Activated naive CD4-positive, alpha-beta T cell treated with anti-CD3 and anti-CD28 coated beads, Interleukin-2, amount 10 ng/mL, durations not matched to agents 7 days and 5 days (primary cell): ENCODE measurements around the gene KLHL29.

ENCODE experiments used
- CTCF ChIA-PET: fragments of 350-600 bp; sonication (Branson Sonifier 250); formaldehyde crosslinking; loops from one replicate; lab custom pipeline; 2021; ENCODE audit warnings: antibody characterized with exemption; lab: Charles Lee
- DNase-seq: peaks from one replicate; pipeline ENCODE4 v3.0.0-alpha.2; 2020
- H3K27ac Mint-ChIP-seq: one replicate; pipeline ENCODE4 v1.8.0; 2021; ENCODE audit warnings: mild to moderate bottlenecking, moderate library complexity, mixed read lengths
- H3K27me3 Mint-ChIP-seq: one replicate; pipeline ENCODE4 v1.8.0; 2021; ENCODE audit warnings: mild to moderate bottlenecking, mixed read lengths
- H3K36me3 Mint-ChIP-seq: one replicate; pipeline ENCODE4 v1.8.0; 2021; ENCODE audit warnings: mixed read lengths
- H3K4me1 Mint-ChIP-seq: one replicate; pipeline ENCODE4 v1.8.0; 2021; ENCODE audit warnings: mixed read lengths
- H3K4me3 Mint-ChIP-seq: one replicate; pipeline ENCODE4 v1.8.0; 2021; ENCODE audit warnings: mild to moderate bottlenecking, moderate library complexity, mixed read lengths
- H3K9me3 Mint-ChIP-seq: one replicate; pipeline ENCODE4 v1.8.0; 2021; ENCODE audit warnings: mixed read lengths

The KLHL29 gene

DNA sequence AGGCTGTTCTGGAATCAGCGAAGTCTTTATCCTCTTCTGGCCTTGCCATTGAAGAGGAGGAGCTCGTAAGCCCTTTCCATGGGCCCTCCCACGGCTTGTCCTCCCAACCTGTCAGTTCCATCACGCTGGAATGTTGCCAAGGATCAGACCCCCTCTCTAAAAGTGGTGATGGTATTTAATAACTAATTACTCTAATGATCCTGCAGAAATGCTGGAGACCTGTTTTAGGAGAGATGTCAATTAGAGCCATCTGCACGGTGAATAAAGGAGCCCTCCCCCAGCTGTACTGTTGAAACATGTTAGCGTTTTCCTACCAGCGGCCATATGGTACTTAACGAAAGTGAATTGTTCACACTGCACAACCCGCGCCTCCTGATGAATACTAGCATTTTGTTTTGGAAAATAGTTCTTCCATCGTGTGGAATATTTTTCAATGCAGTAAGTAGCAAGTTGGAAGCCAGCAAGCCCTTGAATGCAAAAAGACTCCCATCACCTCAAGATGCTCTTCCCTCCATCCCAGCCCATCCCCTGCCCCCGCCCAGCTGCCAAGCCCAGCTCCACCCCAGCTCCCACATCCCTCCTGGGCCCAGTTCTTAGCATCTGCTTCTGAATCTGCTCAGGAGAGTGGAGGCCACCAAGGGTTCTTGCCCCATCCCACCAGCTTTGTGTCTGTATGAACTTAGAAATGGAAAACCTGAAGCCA, 145.4 kb downstream of the KLHL29 start:
- Mint-ChIP-seq H3K4me3 (no peak overlapping the region), H3K36me3 (peaks cover 5% of the 10 kb centered on the region), H3K4me1 (peaks cover 62% of the 10 kb centered on the region), H3K9me3 (no peaks in the 10 kb centered on the region), H3K27ac (no peak overlapping the region), H3K27me3 (peaks cover 22% of the 10 kb centered on the region)
- no peak for DNase-seq
- CTCF ChIA-PET: no interaction called here

DNA sequence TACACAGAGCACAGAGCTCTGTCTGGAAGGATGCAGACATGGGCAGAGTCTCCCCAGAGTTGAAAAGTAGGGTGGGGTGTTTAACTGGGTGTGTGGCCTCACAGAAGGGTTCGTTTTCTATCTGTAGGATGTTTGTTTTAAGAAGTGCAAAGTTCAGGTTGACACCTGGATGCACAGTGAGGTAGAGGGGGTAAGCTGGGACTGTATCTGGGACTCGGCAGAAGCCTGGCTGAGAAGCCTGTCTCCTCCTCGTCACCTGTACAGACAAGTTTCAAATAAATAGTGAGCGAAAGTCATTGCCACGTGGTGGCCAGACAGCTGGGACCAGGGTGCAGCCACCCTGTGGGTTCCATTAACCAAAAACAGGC, 145.9 kb downstream of the KLHL29 start:
- Mint-ChIP-seq H3K27ac (no peak overlapping the region), H3K27me3 (peaks cover 20% of the 10 kb centered on the region), H3K4me3 (no peak overlapping the region), H3K4me1 (peaks cover 65% of the 10 kb centered on the region), H3K9me3 (no peaks in the 10 kb centered on the region), H3K36me3 (peaks cover 5% of the 10 kb centered on the region)
- CTCF ChIA-PET: no interaction called here
- no peak for DNase-seq

DNA sequence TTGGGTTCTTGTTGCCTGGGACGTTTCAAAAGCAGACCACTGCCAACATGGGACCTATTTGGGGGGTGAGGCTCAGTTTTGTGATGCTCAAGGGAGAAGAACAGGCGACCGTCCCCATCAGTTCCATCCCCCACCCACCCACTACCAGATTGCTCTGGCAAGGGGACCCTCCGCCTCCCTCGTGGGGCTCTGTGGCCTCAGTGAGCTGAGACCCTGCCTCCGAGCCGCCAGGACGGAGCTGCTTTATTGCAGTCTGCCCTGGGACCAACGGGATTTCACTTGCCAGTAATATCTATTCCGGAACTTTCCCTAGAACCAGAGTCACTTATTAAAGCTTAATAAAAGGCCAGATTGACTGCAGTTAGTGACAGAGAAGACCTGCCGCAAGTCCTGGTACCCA, 146.3 kb downstream of the KLHL29 start:
- Mint-ChIP-seq H3K27ac (peak overlapping the region; percentile 99), H3K36me3 (peaks cover 5% of the 10 kb centered on the region), H3K4me1 (peaks cover 65% of the 10 kb centered on the region), H3K4me3 (no peak overlapping the region), H3K27me3 (peaks cover 16% of the 10 kb centered on the region), H3K9me3 (no peaks in the 10 kb centered on the region)
- DNase-seq: no peak
- CTCF ChIA-PET: no interaction called here

DNA sequence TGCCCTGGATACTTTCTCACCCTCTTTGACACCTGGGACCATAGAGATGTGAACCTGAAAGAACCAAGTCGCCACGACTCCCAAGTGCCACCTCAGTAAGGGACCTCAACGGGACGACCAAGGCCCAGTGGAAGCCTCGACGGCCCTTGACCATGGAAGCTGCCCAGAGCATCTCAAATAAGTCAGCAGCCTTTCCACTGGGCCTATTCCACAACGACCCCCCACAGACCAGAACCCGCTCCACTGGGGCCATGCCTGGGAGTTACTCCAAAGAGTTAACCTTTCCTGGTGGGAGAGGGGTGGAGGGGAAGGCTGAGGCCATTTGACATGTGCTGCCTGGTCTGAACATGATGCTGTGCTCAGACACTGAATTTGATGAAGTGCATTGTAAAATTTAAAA, 146.9 kb downstream of the KLHL29 start:
- Mint-ChIP-seq H3K36me3 (peaks cover 5% of the 10 kb centered on the region), H3K4me3 (peak overlapping the region; percentile 90), H3K9me3 (no peaks in the 10 kb centered on the region), H3K4me1 (peaks cover 62% of the 10 kb centered on the region), H3K27me3 (peaks cover 12% of the 10 kb centered on the region), H3K27ac (peak overlapping the region; percentile 99)
- CTCF ChIA-PET: interaction anchor here (0.8 to 1.0 kb wide), 2 partner anchors 70 to 591 kb away, joined by 3 read pairs; no protein-coding TSS in a partner anchor
- DNase-seq: no peak

DNA sequence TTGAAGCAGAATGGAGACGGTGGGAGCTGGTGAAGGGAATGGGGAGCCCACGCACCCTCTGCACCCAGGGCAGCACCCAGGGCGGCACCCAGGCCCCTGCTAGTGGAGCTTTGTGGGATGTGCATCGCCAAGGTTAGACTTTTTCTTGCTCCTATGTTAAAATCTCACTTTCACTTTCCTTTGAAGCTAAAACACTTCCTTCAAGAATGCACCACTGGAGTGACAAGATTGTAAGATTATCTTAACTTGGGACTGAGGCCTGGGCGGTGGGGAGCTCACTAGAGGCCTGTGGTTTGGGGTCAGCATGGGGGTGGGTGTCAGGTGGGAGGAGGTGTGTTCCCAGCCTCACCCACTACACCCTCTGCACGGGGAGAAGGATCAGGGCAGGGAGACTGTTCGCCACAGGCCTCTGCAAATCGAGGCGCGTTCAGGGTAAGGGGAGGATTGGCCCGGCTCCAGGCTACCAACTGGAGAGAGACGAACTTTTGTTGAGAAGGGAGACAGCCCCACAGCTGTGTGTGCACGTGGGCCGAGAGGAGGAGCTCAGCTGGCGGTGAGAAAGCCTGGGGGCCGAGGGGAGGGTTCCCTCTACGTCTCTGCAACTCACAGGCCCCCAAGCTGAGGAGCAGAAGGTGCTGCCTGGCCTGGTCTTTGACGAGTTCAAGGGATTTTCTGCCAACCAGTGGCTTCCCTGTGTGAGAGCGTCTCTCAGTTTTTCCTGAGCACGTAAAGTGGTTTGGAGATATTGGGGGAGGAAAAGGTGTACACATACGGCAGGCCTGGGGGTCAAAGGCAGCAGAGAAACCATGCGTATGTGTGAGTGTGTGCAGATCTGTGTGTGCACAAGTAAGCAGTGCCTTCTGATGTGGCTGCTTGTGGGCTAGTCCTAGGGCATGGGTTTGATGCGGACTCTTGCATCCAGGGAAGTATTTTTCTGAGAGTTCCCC, 147.7 kb downstream of the KLHL29 start:
- CTCF ChIA-PET: interaction anchor here (0.5 to 1.0 kb wide), 4 partner anchors 9 to 590 kb away, joined by 3 read pairs; no protein-coding TSS in a partner anchor
- Mint-ChIP-seq H3K9me3 (no peaks in the 10 kb centered on the region), H3K36me3 (peaks cover 5% of the 10 kb centered on the region), H3K4me3 (peak overlapping the region; percentile 90), H3K27ac (peak overlapping the region; percentile 99), H3K27me3 (peaks cover 5% of the 10 kb centered on the region), H3K4me1 (peaks cover 62% of the 10 kb centered on the region)
- peak; percentile 77 for DNase-seq

DNA sequence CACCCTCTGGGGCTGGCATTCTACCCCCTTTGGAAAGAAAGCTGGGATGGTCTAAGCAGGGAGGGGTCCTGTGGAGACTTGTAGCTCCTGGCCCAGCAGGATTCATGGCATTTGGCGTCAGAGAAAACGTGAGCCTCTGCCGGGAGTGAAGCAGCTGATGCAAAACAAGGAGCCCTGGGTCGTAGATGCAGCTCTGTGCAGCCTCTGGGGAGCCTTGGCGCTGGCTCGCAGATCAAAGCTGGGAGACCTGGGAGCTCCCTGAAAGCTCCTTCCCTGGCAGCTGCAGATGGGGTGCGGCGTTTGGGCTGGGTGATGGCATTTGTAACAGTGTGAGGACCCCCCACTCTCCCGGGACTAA, 148.3 kb downstream of the KLHL29 start:
- H3K36me3 Mint-ChIP-seq: peaks cover 5% of the 10 kb centered on the region
- peaks cover 62% of the 10 kb centered on the region for H3K4me1 Mint-ChIP-seq
- H3K27me3 Mint-ChIP-seq: peaks cover 1% of the 10 kb centered on the region
- H3K4me3 Mint-ChIP-seq: peak overlapping the region; percentile 90
- no peak for DNase-seq
- CTCF ChIA-PET: interaction anchor here (0.5 kb wide), 1 partner anchor 80 kb away, joined by 3 read pairs; no protein-coding TSS in a partner anchor
- no peaks in the 10 kb centered on the region for H3K9me3 Mint-ChIP-seq
- H3K27ac Mint-ChIP-seq: peak overlapping the region; percentile 99

DNA sequence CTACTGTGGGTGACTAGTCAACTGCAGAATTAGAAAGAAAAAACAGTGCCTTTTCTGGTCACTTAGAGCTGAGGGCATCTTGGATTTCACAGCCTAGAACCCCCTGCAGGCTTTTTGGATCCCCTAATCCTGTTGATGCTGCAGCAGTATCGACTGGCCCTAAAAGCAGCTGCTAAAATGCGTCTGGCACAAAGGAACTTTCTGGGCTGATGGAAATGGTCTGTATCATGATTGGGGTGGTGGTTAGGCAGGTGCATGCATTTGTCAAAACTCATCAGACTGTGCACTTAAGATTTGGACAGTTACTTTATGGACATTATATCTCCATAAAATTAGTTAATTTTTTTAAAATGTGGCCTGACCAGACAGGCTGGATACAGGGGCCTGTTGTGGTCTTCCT, 149.8 kb downstream of the KLHL29 start:
- H3K4me1 Mint-ChIP-seq: peaks cover 62% of the 10 kb centered on the region
- H3K27ac Mint-ChIP-seq: no peak overlapping the region
- DNase-seq: no peak
- H3K4me3 Mint-ChIP-seq: peak overlapping the region; percentile 55
- no peaks in the 10 kb centered on the region for H3K9me3 Mint-ChIP-seq
- CTCF ChIA-PET: no interaction called here
- peaks cover 5% of the 10 kb centered on the region for H3K36me3 Mint-ChIP-seq
- peaks cover under 1% of the 10 kb centered on the region for H3K27me3 Mint-ChIP-seq

DNA sequence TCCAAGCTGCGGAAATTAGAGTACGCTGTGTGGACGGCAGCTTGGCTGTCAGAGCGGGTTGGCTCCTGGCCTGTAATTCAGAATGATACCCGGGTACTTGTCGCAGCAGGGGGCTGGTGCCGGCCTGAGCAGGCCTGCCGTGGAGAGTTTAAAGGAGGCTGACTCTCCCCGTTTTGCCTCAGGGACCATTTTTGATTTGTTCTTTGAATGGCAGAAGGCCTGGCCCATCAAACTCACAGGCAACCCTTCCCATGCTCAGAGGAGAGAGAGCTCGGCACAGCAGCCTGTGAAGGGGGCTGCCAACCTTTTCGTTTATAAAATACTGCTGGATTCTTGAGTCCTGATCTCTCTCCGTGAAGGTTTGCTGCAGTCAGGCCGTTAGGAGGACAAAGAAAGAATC, 151.3 kb downstream of the KLHL29 start:
- DNase-seq: no peak
- peaks cover 50% of the 10 kb centered on the region for H3K4me1 Mint-ChIP-seq
- no peak overlapping the region for H3K4me3 Mint-ChIP-seq
- H3K27me3 Mint-ChIP-seq: peaks cover 8% of the 10 kb centered on the region
- CTCF ChIA-PET: no interaction called here
- H3K27ac Mint-ChIP-seq: no peak overlapping the region
- no peaks in the 10 kb centered on the region for H3K9me3 Mint-ChIP-seq
- peaks cover 5% of the 10 kb centered on the region for H3K36me3 Mint-ChIP-seq

DNA sequence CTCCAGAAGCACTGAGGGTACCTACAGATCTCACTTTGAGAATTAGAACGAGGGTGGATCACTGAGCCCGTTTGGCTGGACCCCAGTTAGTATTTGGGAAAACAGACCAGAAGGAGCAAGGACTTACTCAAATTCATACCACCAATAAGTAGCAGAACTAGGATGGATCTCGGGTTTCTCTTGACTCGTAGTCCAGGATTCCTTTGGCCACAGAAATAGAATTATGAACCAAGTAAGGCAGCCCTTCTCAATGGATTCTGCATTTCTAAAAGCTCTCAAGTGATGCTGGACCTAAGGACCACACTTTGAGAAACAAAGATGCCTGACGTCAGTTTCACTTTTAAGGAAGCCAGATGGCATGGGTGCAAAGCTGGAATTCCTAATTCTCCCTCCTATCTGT, 153.0 kb downstream of the KLHL29 start:
- Mint-ChIP-seq H3K4me1 (peaks cover 33% of the 10 kb centered on the region), H3K27me3 (peaks cover 8% of the 10 kb centered on the region), H3K4me3 (no peak overlapping the region), H3K36me3 (peaks cover 3% of the 10 kb centered on the region), H3K9me3 (no peaks in the 10 kb centered on the region), H3K27ac (no peak overlapping the region)
- CTCF ChIA-PET: interaction anchor here (1.0 kb wide), 1 partner anchor 186 kb away, joined by 3 read pairs; no protein-coding TSS in a partner anchor
- no peak for DNase-seq

DNA sequence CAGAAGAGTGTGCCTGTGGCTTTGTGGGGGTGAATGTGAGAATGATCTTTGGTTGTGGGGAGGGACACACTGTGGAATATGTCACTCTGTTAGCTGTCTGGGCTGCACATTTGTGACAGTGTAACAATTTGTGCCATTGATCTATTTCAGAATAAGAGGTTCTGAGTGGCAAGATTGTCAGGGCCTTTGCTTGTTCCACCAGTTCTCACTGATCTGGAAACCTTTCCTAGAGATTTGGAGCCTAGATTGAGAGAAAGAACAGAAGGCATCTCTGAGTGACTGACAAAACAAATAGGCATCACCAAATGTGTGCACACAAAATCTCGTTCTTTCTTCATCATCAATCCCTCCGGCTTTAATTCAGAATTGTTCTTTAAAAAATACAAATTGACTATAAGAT, 153.6 kb downstream of the KLHL29 start:
- DNase-seq: no peak
- no peaks in the 10 kb centered on the region for H3K9me3 Mint-ChIP-seq
- CTCF ChIA-PET: interaction anchor here (1.0 kb wide), 1 partner anchor 186 kb away, joined by 3 read pairs; no protein-coding TSS in a partner anchor
- H3K4me3 Mint-ChIP-seq: no peak overlapping the region
- H3K27ac Mint-ChIP-seq: no peak overlapping the region
- peaks cover 8% of the 10 kb centered on the region for H3K27me3 Mint-ChIP-seq
- H3K4me1 Mint-ChIP-seq: peaks cover 27% of the 10 kb centered on the region
- H3K36me3 Mint-ChIP-seq: peaks cover 3% of the 10 kb centered on the region

DNA sequence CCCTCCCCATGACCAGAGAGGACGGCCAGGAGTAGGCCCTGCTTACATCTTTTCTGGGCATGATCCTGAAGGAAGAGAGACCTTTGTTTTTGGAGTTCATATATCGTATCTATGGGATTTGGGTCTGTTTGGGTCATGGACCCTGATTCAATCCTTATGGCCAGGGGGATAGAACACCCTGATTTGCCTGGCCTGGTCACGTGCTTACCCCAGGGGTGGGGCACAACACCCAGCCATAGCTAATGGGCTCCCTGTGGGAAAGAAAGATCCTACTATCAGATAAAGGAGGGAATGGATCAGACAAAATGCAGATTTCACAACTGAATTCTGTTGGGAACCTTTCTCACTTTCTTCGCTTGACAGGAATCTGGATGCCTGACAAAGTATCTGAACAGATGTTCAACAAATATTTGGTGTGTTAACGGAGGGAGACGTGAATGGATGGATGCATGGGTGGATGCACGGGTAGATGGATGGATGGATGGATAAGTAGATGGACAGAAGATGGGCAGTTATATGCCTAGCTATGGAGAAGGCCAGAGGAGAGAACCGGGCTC, 155.9 kb downstream of the KLHL29 start:
- no peaks in the 10 kb centered on the region for H3K36me3 Mint-ChIP-seq
- H3K27me3 Mint-ChIP-seq: peaks cover 8% of the 10 kb centered on the region
- no peaks in the 10 kb centered on the region for H3K9me3 Mint-ChIP-seq
- peaks cover 6% of the 10 kb centered on the region for H3K4me1 Mint-ChIP-seq
- H3K4me3 Mint-ChIP-seq: no peak overlapping the region
- DNase-seq: no peak
- H3K27ac Mint-ChIP-seq: peak overlapping the region; percentile 20
- CTCF ChIA-PET: interaction anchor here (1.0 to 1.4 kb wide), 3 partner anchors 8 to 115 kb away, joined by 3 read pairs; no protein-coding TSS in a partner anchor

DNA sequence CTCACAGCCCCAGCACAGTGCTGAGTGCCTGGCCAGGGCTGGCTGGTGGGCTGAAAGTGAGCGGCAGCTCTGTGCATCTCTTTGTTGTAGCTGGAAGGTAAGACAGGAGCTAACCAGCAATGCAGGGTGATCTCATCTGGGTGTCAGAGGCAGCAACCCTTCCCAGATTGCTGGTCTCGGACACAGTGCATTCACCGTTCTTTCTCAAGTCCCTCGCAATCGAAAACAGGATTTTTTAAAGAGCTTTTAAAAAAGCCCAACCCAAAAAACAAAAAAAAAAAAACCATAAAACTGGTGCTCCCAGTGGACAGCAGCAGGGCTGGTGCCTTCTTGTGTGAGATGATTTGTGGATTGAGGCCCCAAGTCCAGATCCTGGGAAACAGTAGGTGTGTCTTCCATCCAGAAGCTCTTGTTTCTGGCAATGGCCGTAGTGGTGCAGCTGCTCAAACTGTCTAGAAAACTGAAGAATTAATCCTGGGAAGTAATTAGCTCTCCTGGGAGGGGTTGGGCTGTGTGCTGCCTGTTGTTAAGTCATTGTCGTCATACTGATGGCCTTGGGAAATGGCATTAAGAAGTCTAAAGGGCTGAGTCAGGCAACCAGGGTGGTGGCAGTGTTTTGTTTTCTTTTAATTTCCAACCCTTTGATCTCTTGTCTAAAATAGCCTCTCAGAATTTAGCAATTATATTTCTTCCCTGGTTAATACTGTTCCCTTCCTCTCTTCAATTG, 156.7 kb downstream of the KLHL29 start:
- Mint-ChIP-seq H3K4me1 (peaks cover 2% of the 10 kb centered on the region), H3K4me3 (no peak overlapping the region), H3K36me3 (no peaks in the 10 kb centered on the region), H3K27me3 (peaks cover 8% of the 10 kb centered on the region), H3K9me3 (no peaks in the 10 kb centered on the region), H3K27ac (no peak overlapping the region)
- DNase-seq: no peak
- CTCF ChIA-PET: interaction anchor here (1.0 to 1.4 kb wide), 3 partner anchors 9 to 116 kb away, joined by 3 read pairs; no protein-coding TSS in a partner anchor

DNA sequence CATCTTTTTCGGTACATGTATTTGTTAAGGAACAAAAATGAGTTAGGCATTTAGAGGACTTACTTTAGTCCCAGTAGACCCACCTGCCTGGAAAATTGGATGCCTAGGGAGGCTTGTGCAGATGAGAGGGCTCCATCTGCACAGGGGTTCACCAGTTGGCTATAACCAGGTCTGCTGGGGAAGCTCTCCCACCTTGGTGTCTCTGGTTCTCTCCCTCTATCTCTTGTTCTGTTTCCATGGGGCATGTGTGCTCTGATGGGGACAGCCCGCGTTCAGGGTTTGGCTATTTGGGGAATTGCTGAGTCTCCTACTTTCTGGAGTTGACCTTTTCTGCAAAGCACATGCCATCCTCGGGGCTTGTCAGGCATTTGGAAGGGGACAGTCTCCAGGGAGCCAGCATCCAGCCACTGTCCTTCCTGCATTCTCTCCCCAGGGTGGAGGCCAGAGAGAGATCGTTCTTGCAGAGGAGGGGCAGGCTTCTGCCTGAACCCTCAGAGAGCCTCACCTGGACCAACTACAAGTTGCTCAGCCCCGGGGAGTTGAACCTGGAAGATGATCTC, 157.3 kb downstream of the KLHL29 start:
- H3K4me1 Mint-ChIP-seq: peaks cover 2% of the 10 kb centered on the region
- no peak for DNase-seq
- CTCF ChIA-PET: interaction anchor here (1.2 to 1.4 kb wide), 2 partner anchors 10 to 26 kb away, joined by 3 read pairs; no protein-coding TSS in a partner anchor
- H3K36me3 Mint-ChIP-seq: no peaks in the 10 kb centered on the region
- H3K27me3 Mint-ChIP-seq: peaks cover 8% of the 10 kb centered on the region
- no peak overlapping the region for H3K4me3 Mint-ChIP-seq
- no peak overlapping the region for H3K27ac Mint-ChIP-seq
- H3K9me3 Mint-ChIP-seq: no peaks in the 10 kb centered on the region
